ENCODE data around the gene THRB.

DNA sequence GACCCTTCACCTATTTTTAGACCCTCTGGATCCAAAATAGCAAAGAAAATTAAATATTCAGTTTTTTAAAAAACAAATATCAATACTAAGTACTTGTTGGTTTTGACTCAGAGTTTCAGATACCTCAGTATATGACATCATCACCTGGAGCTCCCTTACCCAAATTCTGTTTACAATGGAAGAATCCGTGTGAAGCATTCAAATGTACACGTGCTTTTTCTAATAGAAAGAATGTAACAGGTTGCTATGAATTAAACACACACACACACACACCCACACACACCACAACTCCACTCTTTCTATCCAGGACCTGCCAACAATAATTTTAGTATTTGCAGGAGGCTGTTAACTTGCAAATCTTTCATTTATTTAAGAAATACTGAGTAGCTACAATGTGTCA, 221.8 kb downstream of the THRB start:
- no peak for TF ChIP-seq SPI1 (IDR thresholded peaks at IDR 0.05; ENCODE audit: low read depth, low read length)
- TF ChIP-seq POLR2A (IDR thresholded peaks at IDR 0.05; ENCODE audit: low read depth, low read length), result no peak
- TF ChIP-seq POLR2AphosphoS5 (IDR thresholded peaks at IDR 0.05; ENCODE audit: low read depth, low read length), result no peak
- TF ChIP-seq PAX5 (IDR thresholded peaks at IDR 0.05; ENCODE audit: insufficient read depth, low read length, severe bottlenecking), result no peak
- TF ChIP-seq POU2F2 (IDR thresholded peaks at IDR 0.05; ENCODE audit: low read depth, low read length), result no peak
- TF ChIP-seq TAF1 (IDR thresholded peaks at IDR 0.05; ENCODE audit: low read depth, low read length), result no peak
